ENCODE results near the gene CLIP4.

The CLIP4 gene

GRCh38 chr2:29120846-29121245 lies 5.6 kb downstream of the CLIP4 start:
- in situ Hi-C loops (cut with MboI; ENCODE audit: low pct_unique_long_range_greater_than_20kb, low sequenced_read_pairs): no loop called here
- DNase-seq: no peak

- in situ Hi-C loops (cut with MboI; ENCODE audit: low pct_unique_long_range_greater_than_20kb, low sequenced_read_pairs): no loop called here
- no peak for DNase-seq
Measured at GRCh38 chr2:29123617-29124349, 8.6 kb downstream of the CLIP4 start.

GRCh38 chr2:29124504-29124903 lies 9.3 kb downstream of the CLIP4 start:
- in situ Hi-C loops (cut with MboI; ENCODE audit: low pct_unique_long_range_greater_than_20kb, low sequenced_read_pairs): no loop called here
- DNase-seq: no peak

GRCh38 chr2:29129586-29130281 lies 14.5 kb downstream of the CLIP4 start:
- in situ Hi-C loops (cut with MboI; ENCODE audit: low pct_unique_long_range_greater_than_20kb, low sequenced_read_pairs): no loop called here

GRCh38 chr2:29130295-29130694 lies 15.1 kb downstream of the CLIP4 start:
- in situ Hi-C loops (cut with MboI; ENCODE audit: low pct_unique_long_range_greater_than_20kb, low sequenced_read_pairs): no loop called here
- peak; percentile 34 for DNase-seq

More at GRCh38 chr2:29129586-29130281, 14.5 kb downstream of the CLIP4 start:
- no peak for DNase-seq

- no peak for DNase-seq
- in situ Hi-C loops (cut with MboI; ENCODE audit: low pct_unique_long_range_greater_than_20kb, low sequenced_read_pairs): no loop called here
Measured at GRCh38 chr2:29134933-29135332, 19.7 kb downstream of the CLIP4 start.

- no peak for DNase-seq
- in situ Hi-C loops (cut with MboI; ENCODE audit: low pct_unique_long_range_greater_than_20kb, low sequenced_read_pairs): no loop called here
Measured at GRCh38 chr2:29139152-29139551, 23.9 kb downstream of the CLIP4 start.

- in situ Hi-C loops (cut with MboI; ENCODE audit: low pct_unique_long_range_greater_than_20kb, low sequenced_read_pairs): no loop called here
- DNase-seq: no peak
Measured at GRCh38 chr2:29139731-29140130, 24.5 kb downstream of the CLIP4 start.

GRCh38 chr2:29143657-29144056 lies 28.4 kb downstream of the CLIP4 start:
- DNase-seq: no peak
- in situ Hi-C loops (cut with MboI; ENCODE audit: low pct_unique_long_range_greater_than_20kb, low sequenced_read_pairs): no loop called here

- in situ Hi-C loops (cut with MboI; ENCODE audit: low pct_unique_long_range_greater_than_20kb, low sequenced_read_pairs): no loop called here
- DNase-seq: no peak
Measured at GRCh38 chr2:29146197-29146596, 31.0 kb downstream of the CLIP4 start.

- in situ Hi-C loops (cut with MboI; ENCODE audit: low pct_unique_long_range_greater_than_20kb, low sequenced_read_pairs): no loop called here
- no peak for DNase-seq
Measured at GRCh38 chr2:29147963-29148362, 32.7 kb downstream of the CLIP4 start.

GRCh38 chr2:29154610-29155009 lies 39.4 kb downstream of the CLIP4 start:
- in situ Hi-C loops (cut with MboI; ENCODE audit: low pct_unique_long_range_greater_than_20kb, low sequenced_read_pairs): no loop called here

GRCh38 chr2:29155578-29155977 lies 40.4 kb downstream of the CLIP4 start:
- in situ Hi-C loops (cut with MboI; ENCODE audit: low pct_unique_long_range_greater_than_20kb, low sequenced_read_pairs): no loop called here
- DNase-seq: no peak

More at GRCh38 chr2:29154610-29155009, 39.4 kb downstream of the CLIP4 start:
- DNase-seq: no peak

GRCh38 chr2:29157131-29157530 lies 41.9 kb downstream of the CLIP4 start:
- no peak for DNase-seq
- in situ Hi-C loops (cut with MboI; ENCODE audit: low pct_unique_long_range_greater_than_20kb, low sequenced_read_pairs): no loop called here

- in situ Hi-C loops (cut with MboI; ENCODE audit: low pct_unique_long_range_greater_than_20kb, low sequenced_read_pairs): no loop called here
- no peak for DNase-seq
Measured at GRCh38 chr2:29159125-29159524, 43.9 kb downstream of the CLIP4 start.

- DNase-seq: no peak
- in situ Hi-C loops (cut with MboI; ENCODE audit: low pct_unique_long_range_greater_than_20kb, low sequenced_read_pairs): no loop called here
Measured at GRCh38 chr2:29160184-29160583, 45.0 kb downstream of the CLIP4 start.

GRCh38 chr2:29162204-29162928 lies 47.2 kb downstream of the CLIP4 start:
- no peak for DNase-seq
- in situ Hi-C loops (cut with MboI; ENCODE audit: low pct_unique_long_range_greater_than_20kb, low sequenced_read_pairs): no loop called here

- in situ Hi-C loops (cut with MboI; ENCODE audit: low pct_unique_long_range_greater_than_20kb, low sequenced_read_pairs): no loop called here
- DNase-seq: no peak
Measured at GRCh38 chr2:29164091-29164846, 49.1 kb downstream of the CLIP4 start.
